ENCODE measurements around the gene SIM2. TPM values are rescaled to one million over a fixed set of nuclear protein-coding genes. Genes with fewer than 3 reads are reported as not detected.

SIM2 gene
- total RNA-seq, 4 donors from 2014 or later = 0.42 TPM; not detected in 3

DNA sequence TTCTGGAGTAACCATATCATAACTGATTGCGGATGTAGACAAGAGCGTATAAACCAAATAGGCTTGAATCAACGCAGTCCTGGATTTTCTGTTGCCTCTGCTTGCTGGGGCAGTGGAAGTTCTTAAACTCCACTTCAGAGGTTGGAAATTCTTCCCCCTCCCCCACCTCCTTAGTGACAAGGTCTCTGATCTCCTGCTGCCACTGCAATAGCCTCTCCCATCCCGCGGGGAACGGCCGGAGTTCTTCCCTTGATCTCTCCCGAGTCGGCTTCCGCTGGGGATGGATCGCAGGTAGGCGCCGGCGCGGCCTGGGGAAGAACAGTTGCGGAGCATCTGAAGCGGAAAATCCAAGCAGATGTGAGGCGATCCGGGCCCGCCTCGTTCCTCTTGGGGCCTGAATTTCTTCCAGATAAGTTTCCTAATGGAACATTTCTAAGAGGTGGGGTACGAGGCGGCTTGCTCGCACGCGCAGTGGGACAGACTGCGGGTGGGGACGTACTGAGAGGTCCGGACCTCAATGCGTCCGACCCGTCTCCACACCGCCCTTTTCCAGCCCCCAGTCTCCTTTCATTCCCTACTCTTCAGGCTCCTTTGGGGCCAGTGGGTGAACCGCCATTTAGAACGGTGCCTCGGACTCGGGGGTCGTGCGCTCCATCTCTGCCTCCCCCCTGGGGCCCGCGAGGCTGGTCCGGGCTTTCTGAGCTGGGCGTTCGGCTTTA lies 3.1 kb upstream of the SIM2 start:
- H3K36me3 ChIP-seq = no peaks in the 10 kb centered on the region
- peaks cover 50 to 79% (median 63%) of the 10 kb centered on the region in 4 donors for H3K4me1 ChIP-seq
- peak overlapping the region in 1 of 4 donors; percentile 8 for H3K4me3 ChIP-seq
- no peaks in the 10 kb centered on the region for H3K9me3 ChIP-seq
- no peak for DNase-seq (ENCODE audit: extremely low spot score)
- intact Hi-C loops (cut with DNase I) = no loop called here
- peaks cover 0 to 100% (median 97%) of the 10 kb centered on the region in 4 donors for H3K27me3 ChIP-seq
- TF ChIP-seq EP300 (IDR thresholded peaks at IDR 0.05) (no peak), POLR2AphosphoS5 (IDR thresholded peaks at IDR 0.05) (no peak), POLR2A (IDR thresholded peaks at IDR 0.05; ENCODE audit: low read depth) (no peak)
- TF ChIP-seq, protein P1, sequence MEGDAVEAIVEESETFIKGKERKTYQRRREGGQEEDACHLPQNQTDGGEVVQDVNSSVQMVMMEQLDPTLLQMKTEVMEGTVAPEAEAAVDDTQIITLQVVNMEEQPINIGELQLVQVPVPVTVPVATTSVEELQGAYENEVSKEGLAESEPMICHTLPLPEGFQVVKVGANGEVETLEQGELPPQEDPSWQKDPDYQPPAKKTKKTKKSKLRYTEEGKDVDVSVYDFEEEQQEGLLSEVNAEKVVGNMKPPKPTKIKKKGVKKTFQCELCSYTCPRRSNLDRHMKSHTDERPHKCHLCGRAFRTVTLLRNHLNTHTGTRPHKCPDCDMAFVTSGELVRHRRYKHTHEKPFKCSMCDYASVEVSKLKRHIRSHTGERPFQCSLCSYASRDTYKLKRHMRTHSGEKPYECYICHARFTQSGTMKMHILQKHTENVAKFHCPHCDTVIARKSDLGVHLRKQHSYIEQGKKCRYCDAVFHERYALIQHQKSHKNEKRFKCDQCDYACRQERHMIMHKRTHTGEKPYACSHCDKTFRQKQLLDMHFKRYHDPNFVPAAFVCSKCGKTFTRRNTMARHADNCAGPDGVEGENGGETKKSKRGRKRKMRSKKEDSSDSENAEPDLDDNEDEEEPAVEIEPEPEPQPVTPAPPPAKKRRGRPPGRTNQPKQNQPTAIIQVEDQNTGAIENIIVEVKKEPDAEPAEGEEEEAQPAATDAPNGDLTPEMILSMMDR (IDR thresholded peaks at IDR 0.05) = no peak
- WGBS = 6% methylated on average over 30 of the region's 44 CpGs
- no peak overlapping the region for H3K27ac ChIP-seq (replicated peaks in 1 of 4)

DNA sequence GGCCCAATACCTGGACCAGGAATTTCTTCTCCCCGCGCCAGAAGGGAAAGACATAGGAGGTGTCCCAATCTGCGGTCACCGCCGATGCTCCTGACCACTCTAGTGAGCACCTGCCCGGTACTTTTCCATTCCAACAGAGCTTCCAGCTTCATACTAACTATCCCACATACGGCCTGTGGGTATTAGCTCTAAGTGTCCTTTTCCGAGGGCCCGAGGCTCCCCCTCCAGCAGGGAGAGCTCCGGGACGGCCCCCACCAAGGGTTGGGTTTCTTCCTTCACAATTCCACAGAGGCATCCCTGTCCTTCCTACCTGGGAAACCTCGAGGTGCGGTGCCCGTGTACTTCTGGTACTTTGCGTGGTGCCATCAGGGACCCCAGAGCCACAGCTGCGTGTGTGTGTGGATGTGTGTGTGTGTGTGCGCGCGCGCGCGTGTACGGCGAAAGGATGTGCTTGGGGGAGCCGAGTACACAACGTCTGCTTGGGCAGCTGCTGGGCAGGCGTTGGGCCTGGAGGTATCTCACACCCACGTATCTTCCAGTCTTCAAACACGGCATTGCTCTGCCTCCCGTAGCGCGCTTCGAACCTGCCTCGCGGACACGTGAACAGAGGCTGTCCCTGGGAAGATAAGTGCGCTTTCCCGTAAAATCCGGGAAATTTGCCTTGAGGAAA lies 2.4 kb upstream of the SIM2 start:
- no peak for DNase-seq (ENCODE audit: extremely low spot score)
- peaks cover 0 to 100% (median 99%) of the 10 kb centered on the region in 4 donors for H3K27me3 ChIP-seq
- no peak overlapping the region for H3K4me3 ChIP-seq
- H3K27ac ChIP-seq (replicated peaks in 1 of 4) = no peak overlapping the region
- WGBS = 17% methylated on average over 23 of the region's 39 CpGs
- peaks cover 57 to 86% (median 70%) of the 10 kb centered on the region in 4 donors for H3K4me1 ChIP-seq
- TF ChIP-seq, protein P1 (IDR thresholded peaks at IDR 0.05) = no peak
- TF ChIP-seq POLR2AphosphoS5 (IDR thresholded peaks at IDR 0.05) (no peak), POLR2A (IDR thresholded peaks at IDR 0.05; ENCODE audit: low read depth) (no peak)
- H3K36me3 ChIP-seq = no peaks in the 10 kb centered on the region
- no peaks in the 10 kb centered on the region for H3K9me3 ChIP-seq
- intact Hi-C loops (cut with DNase I) = no loop called here

DNA sequence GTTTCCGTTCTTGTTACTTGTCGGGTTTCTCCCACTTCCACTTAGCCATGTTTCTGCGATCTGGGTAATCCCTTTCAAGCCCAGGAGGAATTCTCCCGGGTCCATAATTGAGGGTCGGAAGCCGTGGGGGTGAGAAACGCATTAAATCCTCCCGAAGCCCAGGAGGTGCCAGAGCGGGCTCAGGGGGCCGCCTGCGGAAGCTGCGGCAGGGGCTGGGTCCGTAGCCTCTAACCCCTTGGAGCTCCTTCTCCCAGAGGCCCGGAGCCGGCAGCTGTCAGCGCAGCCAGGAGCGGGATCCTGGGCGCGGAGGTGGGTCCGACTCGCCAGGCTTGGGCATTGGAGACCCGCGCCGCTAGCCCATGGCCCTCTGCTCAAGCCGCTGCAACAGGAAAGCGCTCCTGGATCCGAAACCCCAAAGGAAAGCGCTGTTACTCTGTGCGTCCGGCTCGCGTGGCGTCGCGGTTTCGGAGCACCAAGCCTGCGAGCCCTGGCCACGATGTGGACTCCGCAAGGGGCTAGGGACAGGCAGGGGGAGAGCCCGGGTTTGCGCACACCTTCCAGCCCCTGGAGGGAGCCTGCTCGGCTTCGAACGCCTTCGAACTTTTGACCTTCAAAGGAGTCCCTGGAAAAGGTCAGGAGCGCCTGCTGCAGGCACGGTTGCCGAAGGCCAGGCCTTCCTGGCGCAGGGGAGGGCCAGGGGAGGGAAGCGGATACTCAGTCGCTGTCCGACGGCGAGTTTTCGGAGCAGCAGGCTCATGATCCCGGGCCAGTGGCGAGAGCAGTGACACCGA lies 1.7 kb upstream of the SIM2 start:
- Histone ChIP-seq H3K9me3 (no peaks in the 10 kb centered on the region), H3K36me3 (no peaks in the 10 kb centered on the region), H3K4me1 (peaks cover 57 to 90% (median 74%) of the 10 kb centered on the region in 4 donors), H3K27me3 (peaks cover 0 to 100% (median 99%) of the 10 kb centered on the region in 4 donors), H3K4me3 (peak overlapping the region in 2 of 4 donors; percentile 5 to 55), H3K27ac (replicated peaks in 1 of 4) (no peak overlapping the region)
- TF ChIP-seq POLR2A (IDR thresholded peaks at IDR 0.05; ENCODE audit: low read depth) = no peak
- no peak for TF ChIP-seq EP300 (IDR thresholded peaks at IDR 0.05)
- TF ChIP-seq POLR2AphosphoS5 (IDR thresholded peaks at IDR 0.05) = no peak
- TF ChIP-seq, protein P1 (IDR thresholded peaks at IDR 0.05) = no peak
- DNase-seq (ENCODE audit: extremely low spot score) = no peak
- 6% methylated on average over 12 of the region's 58 CpGs for WGBS
- intact Hi-C loops (cut with DNase I) = no loop called here

DNA sequence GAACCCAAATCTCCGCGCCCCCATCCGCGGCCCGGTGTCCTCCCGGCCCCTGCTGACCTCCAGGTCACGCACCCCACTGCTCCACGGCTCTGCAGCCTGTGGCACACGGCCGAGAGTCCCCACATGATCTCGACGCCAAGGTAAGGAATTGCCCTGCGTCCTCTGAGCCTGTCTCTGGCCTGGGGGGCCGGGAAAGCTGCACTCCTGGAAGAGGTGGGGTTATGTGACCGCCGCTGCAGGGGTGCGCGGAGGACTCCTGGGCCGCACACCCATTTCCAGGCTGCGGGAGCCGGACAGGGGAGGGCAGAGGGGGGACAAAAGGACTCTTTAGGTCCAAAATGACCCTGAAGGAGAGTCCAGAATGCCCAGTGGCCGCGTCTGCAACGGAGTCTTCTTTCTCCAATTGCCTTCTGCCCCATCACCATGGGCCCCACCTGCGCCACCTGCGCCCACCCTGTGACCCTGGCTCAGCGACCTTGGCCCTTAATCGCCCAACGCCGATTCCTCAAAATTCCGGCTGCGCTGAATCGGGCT lies 997 bp upstream of the SIM2 start:
- H3K9me3 ChIP-seq = no peaks in the 10 kb centered on the region
- peaks cover 0 to 100% (median 99%) of the 10 kb centered on the region in 4 donors for H3K27me3 ChIP-seq
- H3K4me1 ChIP-seq = peaks cover 54 to 83% (median 68%) of the 10 kb centered on the region in 4 donors
- H3K36me3 ChIP-seq = no peaks in the 10 kb centered on the region
- 0% methylated on average over 5 of the region's 33 CpGs for WGBS
- intact Hi-C loops (cut with DNase I) = no loop called here
- H3K27ac ChIP-seq (replicated peaks in 1 of 4) = no peak overlapping the region
- TF ChIP-seq POLR2AphosphoS5 (IDR thresholded peaks at IDR 0.05) (no peak), EP300 (IDR thresholded peaks at IDR 0.05) (no peak), POLR2A (IDR thresholded peaks at IDR 0.05; ENCODE audit: low read depth) (no peak)
- TF ChIP-seq, protein P1 (IDR thresholded peaks at IDR 0.05) = no peak
- DNase-seq (ENCODE audit: extremely low spot score) = no peak
- H3K4me3 ChIP-seq = peak overlapping the region; percentile 45 to 55 (median 51)
